SIG-M5 (cell line): ENCODE results near the gene RFX2.

ENCODE experiments used
- DNase-seq: peaks from one replicate; lab custom pipeline; 2025; lab: John Stamatoyannopoulos, UW

RFX2 gene

DNA sequence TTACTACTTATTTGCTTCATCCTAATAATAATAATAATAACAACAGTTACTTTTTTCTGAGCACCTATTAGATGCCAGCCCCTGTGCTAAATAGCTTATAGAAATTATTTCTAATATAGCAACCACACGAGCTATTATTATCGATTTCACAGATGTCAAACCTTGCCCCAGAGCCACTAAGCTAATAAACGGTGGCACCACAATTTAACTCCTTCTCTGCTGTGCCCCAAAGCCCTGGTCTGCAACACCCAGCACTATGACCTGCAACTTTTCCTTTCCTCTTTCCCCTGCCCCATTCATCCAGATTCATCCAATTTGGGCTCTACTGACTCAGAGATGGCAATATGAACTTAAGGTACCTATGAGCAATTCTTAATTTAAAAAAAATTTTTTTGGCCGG lies 6.4 kb downstream of the RFX2 start:
- no peak for DNase-seq

DNA sequence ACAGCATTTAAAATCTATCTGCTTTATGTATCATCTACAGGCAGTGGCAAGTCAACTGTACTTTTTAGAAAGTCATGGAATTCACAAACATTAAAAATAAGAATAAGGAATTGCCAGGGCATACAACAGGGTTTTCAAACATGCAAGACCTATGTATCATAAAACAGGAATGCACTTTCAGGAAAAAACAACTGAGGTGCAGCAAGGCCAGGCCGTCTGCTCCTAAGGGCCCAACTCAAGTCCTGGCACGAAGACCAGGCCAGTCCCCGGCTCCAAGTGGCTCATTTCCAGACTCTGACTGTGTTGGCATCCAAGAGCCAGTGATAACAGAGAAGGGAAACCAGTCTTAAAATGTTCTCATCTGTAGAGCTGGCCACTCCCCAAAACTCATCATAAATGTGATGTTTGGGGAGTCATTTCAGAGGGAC lies 7.1 kb downstream of the RFX2 start:
- DNase-seq, result no peak

GRCh38 chr19:6101991-6102390 lies 8.3 kb downstream of the RFX2 start:
- DNase-seq, result no peak

DNA sequence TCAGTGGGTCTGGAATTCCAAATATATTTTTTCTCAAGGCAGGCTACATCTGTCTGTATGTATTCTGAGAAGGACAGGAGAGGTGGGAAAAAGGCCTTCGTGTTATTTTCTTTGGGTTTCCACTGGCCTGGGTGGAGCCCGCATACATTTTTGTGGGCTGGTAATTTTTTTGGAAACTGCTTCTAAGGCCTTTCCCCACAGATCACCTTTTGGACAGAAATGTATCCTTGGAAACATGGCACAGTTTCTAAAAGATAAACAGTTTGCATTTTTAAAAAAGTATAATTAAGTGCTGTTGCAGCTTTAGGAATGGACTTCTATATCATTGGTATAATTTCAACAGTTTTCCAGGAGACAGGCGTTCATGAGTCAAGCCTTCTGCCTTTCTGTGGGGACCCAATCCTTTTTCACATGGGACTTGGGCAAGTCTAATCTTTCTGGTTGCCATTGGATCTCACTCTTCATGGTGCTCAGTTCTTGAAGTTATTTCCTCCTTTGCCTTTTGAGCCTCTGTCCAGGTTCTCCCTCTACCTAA lies 8.9 kb downstream of the RFX2 start:
- DNase-seq, result no peak

DNA sequence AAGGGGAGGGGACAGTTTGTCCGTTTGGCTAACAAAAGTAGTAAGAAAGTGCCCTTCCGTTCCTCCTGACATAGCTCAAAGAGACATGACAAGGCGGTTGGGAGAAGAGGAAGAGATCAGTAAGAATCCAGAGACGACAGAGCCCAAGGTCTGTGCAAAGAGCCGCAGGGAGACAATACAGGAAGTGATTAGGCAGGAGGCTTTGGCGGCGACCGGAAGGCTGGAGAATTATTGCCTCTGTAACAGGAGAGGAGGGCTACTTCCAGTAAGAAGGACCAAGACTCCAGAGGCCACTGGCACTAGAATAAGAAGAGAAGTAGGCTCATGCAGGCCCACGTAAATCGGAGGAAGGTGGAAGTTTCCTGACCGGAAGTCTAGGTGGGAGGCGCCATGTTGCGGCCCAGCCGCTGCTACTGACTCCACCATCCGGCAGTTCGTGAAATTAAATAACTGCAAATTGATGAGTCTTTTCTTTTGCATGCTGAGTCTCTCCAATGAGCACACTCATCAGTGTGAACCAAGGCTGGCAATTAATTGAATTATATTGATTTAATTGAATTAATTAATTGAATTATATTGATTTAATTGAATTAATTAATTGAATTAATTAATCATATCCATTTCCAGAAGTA lies 9.9 kb downstream of the RFX2 start:
- no peak for DNase-seq

- no peak for DNase-seq
Observed at GRCh38 chr19:6099599-6099998, 10.7 kb downstream of the RFX2 start.

GRCh38 chr19:6099033-6099432 lies 11.3 kb downstream of the RFX2 start:
- DNase-seq, result no peak

DNA sequence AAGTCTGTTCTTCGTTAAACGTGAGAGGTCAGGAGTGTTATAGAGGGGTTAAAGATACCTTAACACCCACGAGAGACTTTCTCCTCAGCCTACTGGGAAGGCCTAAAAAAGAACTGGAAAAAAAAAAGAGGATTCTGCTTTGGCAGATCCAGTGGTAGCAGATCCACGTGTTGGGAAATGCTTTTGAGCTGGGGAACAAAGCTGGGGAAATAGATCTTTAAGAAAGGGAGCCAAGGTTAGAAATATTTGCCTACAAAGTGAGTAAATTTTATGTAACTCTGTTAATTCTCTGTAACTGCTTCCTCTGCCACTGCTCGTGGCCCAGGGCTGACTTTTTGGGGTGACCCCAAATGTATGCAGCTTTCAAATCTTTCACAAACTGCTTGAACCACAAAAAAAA lies 11.7 kb downstream of the RFX2 start:
- no peak for DNase-seq

DNA sequence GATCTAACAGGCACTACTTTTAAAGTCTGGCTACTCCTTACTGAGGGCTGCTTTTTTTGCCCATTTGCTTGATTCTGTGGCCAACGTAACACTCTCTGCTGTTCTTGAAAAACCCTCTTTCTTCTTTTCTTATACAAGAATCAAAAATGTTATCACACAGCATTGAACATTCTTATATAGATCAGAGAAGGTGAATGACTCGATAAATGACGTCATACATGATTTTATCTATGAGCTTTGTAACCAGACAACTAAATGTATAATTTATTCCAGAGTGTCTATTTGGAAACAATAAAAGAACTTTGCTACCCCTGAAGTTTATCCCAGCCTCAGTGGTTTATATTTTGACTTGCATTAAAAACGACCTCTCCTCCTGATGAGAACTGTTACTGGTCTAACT lies 12.4 kb downstream of the RFX2 start:
- DNase-seq, result no peak

DNA sequence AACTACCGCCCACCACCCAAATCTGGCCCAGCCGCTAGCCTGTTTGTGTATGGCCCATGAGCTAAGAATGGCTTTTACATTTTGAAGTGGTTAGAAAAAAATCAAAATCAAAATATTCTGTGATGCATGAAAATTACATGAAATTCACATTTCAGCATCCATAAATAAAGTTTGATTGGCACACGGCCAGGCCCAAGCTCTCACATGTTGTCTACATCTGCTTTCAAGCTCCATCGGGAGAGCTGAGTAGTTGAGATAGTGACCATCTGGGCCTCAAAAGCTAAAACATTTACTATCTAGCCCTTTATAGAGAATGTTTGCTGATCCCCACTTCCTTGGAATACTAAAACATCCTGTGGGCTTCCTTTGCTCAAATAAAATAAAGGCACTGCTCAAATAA lies 14.5 kb downstream of the RFX2 start:
- no peak for DNase-seq

- DNase-seq, result no peak
Observed at GRCh38 chr19:6092329-6093286, 17.7 kb downstream of the RFX2 start.

- no peak for DNase-seq
Observed at GRCh38 chr19:6091771-6092291, 18.5 kb downstream of the RFX2 start.

- no peak for DNase-seq
Observed at GRCh38 chr19:6090634-6091033, 19.7 kb downstream of the RFX2 start.

- DNase-seq, result no peak
Observed at GRCh38 chr19:6088602-6089049, 21.7 kb downstream of the RFX2 start.

DNA sequence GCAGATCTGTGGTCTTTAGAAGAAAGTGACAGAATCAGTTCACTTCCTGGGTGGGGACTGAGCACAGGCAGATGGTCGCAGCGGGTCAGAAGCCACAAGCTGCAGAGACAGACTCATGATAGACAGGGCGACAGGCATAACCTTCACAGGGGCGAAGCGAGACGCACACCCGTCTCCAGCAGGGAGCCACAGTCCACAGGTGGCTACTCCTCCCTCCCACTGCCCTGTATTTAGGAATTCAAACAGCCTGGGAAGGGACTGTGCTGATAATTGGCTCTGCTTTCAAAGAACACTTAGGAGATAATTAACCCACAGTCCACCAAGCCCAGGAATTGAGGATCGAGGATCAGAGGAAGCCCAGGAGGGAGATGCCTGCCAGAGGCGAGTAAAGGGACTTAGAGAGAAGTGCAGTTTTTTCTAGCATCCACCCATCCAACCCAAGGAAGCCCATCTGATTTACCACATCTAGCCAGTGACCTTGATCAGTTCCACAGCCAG lies 23.2 kb downstream of the RFX2 start:
- no peak for DNase-seq

GRCh38 chr19:6086068-6086788 lies 24.1 kb downstream of the RFX2 start:
- DNase-seq, result no peak

- DNase-seq, result no peak
Observed at GRCh38 chr19:6084821-6085220, 25.5 kb downstream of the RFX2 start.

DNA sequence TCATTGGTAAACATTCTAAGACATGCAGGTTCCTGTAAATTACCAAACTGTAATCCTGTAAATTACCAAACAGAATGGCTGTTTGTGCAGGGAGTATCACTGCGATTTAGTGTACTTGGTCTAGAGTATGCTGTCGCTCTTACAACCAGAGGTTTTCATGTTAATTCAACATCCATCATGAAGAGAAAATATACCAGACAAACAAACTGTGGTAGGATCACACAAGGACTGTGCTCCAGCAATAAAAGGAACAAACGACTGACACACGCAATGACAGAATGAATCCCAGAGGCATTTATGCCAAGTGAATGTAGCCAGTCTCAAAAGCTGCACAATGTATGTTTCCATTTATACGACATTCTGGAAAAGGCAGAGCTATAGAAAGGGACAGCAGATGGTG lies 31.2 kb downstream of the RFX2 start:
- no peak for DNase-seq

- no peak for DNase-seq
Observed at GRCh38 chr19:6078068-6078467, 32.2 kb downstream of the RFX2 start.

- DNase-seq, result no peak
Observed at GRCh38 chr19:6076675-6077463, 33.4 kb downstream of the RFX2 start.

GRCh38 chr19:6076291-6076665 lies 34.0 kb downstream of the RFX2 start:
- DNase-seq, result no peak
